Measurements from ENCODE around the gene ROPN1L.
A peak's percentile ranks its signal among the peaks of the same experiment; 100 is the strongest.
"Not testable (repeated sequence)": the region's sequence is repeated elsewhere in the genome, so short reads cannot be mapped to it uniquely, and the experiment has no call there.

Gene ROPN1L

GRCh38 chr5:10478436-10478835 is 36.8 kb downstream of the ROPN1L start:
- peak; percentile 76 for DNase-seq (ENCODE audit: low spot score)
- peak; percentile 91 for FAIRE-seq

GRCh38 chr5:10479154-10479721 is 37.6 kb downstream of the ROPN1L start:
- FAIRE-seq (peak; percentile 58), DNase-seq (ENCODE audit: low spot score) (peak; percentile 91)

GRCh38 chr5:10480237-10480985 is 38.7 kb downstream of the ROPN1L start:
- DNase-seq (ENCODE audit: low spot score) (no peak), FAIRE-seq (no peak)

GRCh38 chr5:10481241-10481935 is 39.7 kb downstream of the ROPN1L start:
- FAIRE-seq (peak; percentile 90), DNase-seq (ENCODE audit: low spot score) (no peak)

- FAIRE-seq (no peak), DNase-seq (ENCODE audit: low spot score) (no peak)
These were observed 41.3 kb downstream of the ROPN1L start for GRCh38 chr5:10482791-10483530.

GRCh38 chr5:10484774-10485141 is 43.1 kb downstream of the ROPN1L start:
- no peak for FAIRE-seq
- DNase-seq (ENCODE audit: low spot score) = no peak

GRCh38 chr5:10485142-10485795 is 43.6 kb downstream of the ROPN1L start:
- FAIRE-seq = peak; percentile 13
- no peak for DNase-seq (ENCODE audit: low spot score)

- no peak for DNase-seq (ENCODE audit: low spot score)
- FAIRE-seq = no peak
These were observed 44.2 kb downstream of the ROPN1L start for GRCh38 chr5:10485897-10486296.

- DNase-seq (ENCODE audit: low spot score) = no peak
- FAIRE-seq = peak; percentile 94
These were observed 45.0 kb downstream of the ROPN1L start for GRCh38 chr5:10486511-10487344.

GRCh38 chr5:10488144-10488543 is 46.5 kb downstream of the ROPN1L start:
- no peak for FAIRE-seq
- no peak for DNase-seq (ENCODE audit: low spot score)

- FAIRE-seq (no peak), DNase-seq (ENCODE audit: low spot score) (no peak)
These were observed 48.2 kb downstream of the ROPN1L start for GRCh38 chr5:10489810-10490426.

GRCh38 chr5:10490927-10491672 is 49.4 kb downstream of the ROPN1L start:
- DNase-seq (ENCODE audit: low spot score) = no peak
- no peak for FAIRE-seq

- DNase-seq (ENCODE audit: low spot score) (no peak), FAIRE-seq (no peak)
These were observed 50.0 kb downstream of the ROPN1L start for GRCh38 chr5:10491673-10492026.

GRCh38 chr5:10493884-10494283 is 52.2 kb downstream of the ROPN1L start:
- FAIRE-seq (no peak), DNase-seq (ENCODE audit: low spot score) (no peak)

- not testable (repeated sequence) for DNase-seq (ENCODE audit: low spot score); FAIRE-seq
These were observed 52.8 kb downstream of the ROPN1L start for GRCh38 chr5:10494497-10494896.

GRCh38 chr5:10497554-10497953 is 55.9 kb downstream of the ROPN1L start:
- FAIRE-seq = no peak
- DNase-seq (ENCODE audit: low spot score) = no peak

GRCh38 chr5:10498350-10498749 is 56.7 kb downstream of the ROPN1L start:
- DNase-seq (ENCODE audit: low spot score) (no peak), FAIRE-seq (no peak)

GRCh38 chr5:10499066-10499465 is 57.4 kb downstream of the ROPN1L start:
- no peak for FAIRE-seq
- DNase-seq (ENCODE audit: low spot score) = no peak

- DNase-seq (ENCODE audit: low spot score) = no peak
These were observed 58.1 kb downstream of the ROPN1L start for GRCh38 chr5:10499776-10500175.

More at GRCh38 chr5:10499776-10500175, 58.1 kb downstream of the ROPN1L start:
- FAIRE-seq = no peak

Data from urothelium cell line (cell line).